Heart left ventricle (tissue), 16 donors: ENCODE data around the gene KDM1B. TPM values are rescaled to one million over a fixed set of nuclear protein-coding genes. Genes with fewer than 3 reads are reported as not detected.

Experiments
- ATAC-seq, 4 donors: fragments of 200-7000 bp; cut with Tn5 transposase; one replicate each; pipeline ENCODE4 v1.9.1; 2020 to 2022; ENCODE audit warnings: moderate library complexity in 4 of 4, mild to moderate bottlenecking in 3 of 4, moderate number of reproducible peaks in 1 of 4
- DNase-seq, 5 donors: peaks; one replicate each; pipeline ENCODE4 v3.0.0-alpha.2; 2020
- H3K27ac ChIP-seq, 12 donors: fragments of 200-600 bp; sonication (generic) in 4 of 12; one replicate each; pipeline versions ENCODE4 v1.5.0 to v1.8.0; 2016 to 2022; ENCODE audit warnings: mild to moderate bottlenecking in 2 of 12
- H3K27me3 ChIP-seq, 9 donors: fragments of 200-600 bp; sonication (generic) in 2 of 9; one replicate each; pipeline versions ENCODE4 v1.5.1 to v1.8.0; 2016 to 2022; ENCODE audit warnings: mild to moderate bottlenecking in 3 of 9
- H3K36me3 ChIP-seq, 9 donors: fragments of 200-600 bp; sonication (generic) in 2 of 9; one replicate each; pipeline versions ENCODE4 v1.5.0 to v1.8.0; 2018 to 2022; ENCODE audit warnings: mild to moderate bottlenecking in 2 of 9
- H3K4me1 ChIP-seq, 12 donors: fragments of 200-600 bp; sonication (generic) in 4 of 12; one replicate each; pipeline versions ENCODE4 v1.5.0 to v1.8.0; 2016 to 2022; ENCODE audit warnings: mild to moderate bottlenecking in 3 of 12
- H3K4me3 ChIP-seq, 12 donors: fragments of 200-600 bp; sonication (generic) in 4 of 12; one replicate each; pipeline versions ENCODE4 v1.5.0 to v1.8.0; 2017 to 2022; ENCODE audit warnings: mild to moderate bottlenecking in 9 of 12, moderate library complexity in 4 of 12
- H3K9me3 ChIP-seq, 12 donors: fragments of 200-600 bp; sonication (generic) in 4 of 12; one replicate each; pipeline versions ENCODE4 v1.5.0 to v1.8.0; 2016 to 2022; ENCODE audit warnings: mild to moderate bottlenecking in 1 of 12
- CTCF ChIP-seq, 12 donors: fragments of 200-600 bp; sonication (generic) in 4 of 12; IDR thresholded peaks; one replicate each; pipeline versions ENCODE4 v1.5.0 to v1.8.0; 2018 to 2022; ENCODE audit warnings: antibody characterized with exemption in 12 of 12, mild to moderate bottlenecking in 5 of 12
- POLR2A ChIP-seq, 2 donors: fragments of 450-650 bp; IDR thresholded peaks; one replicate each; pipeline ENCODE4 v1.6.1; 2017; ENCODE audit warnings: antibody characterized with exemption in 2 of 2, mild to moderate bottlenecking in 2 of 2, moderate library complexity in 2 of 2
- WGBS, 4 donors: extraction: QIAGEN DNeasy Blood & Tissue Kit in 2 of 4; methylation state at CpG; one replicate each; pipeline versions ENCODE4 v1.1.5 to v1.1.7; 2013 to 2018; 5-methylcytosine and 5-hydroxymethylcytosine counted together
- intact Hi-C, 10 donors: fragments of 100-400 bp; cut with DNase I; formaldehyde crosslinking; loops; one replicate each; pipeline versions ENCODE4 v1.11.1 to v1.14.2; 2022
- polyA plus RNA-seq, 2 donors: library from polyadenylated mRNA; stranded (reverse); fragments of 200-250 nt; gene quantifications; one replicate each; pipeline ENCODE4 v1.2.3, GENCODE V29; 2013
- total RNA-seq, 9 donors: library from RNA; depleted of rRNA in 2 of 9; stranded (reverse); fragments of >200 nt in 2 of 9; fragmentation: NEBNext Ultra II Directional in 3 of 9; extraction: Animal tissue kit (Norgen Biotek cat#: 25700) in 3 of 9; gene quantifications; one replicate each; pipeline versions ENCODE4 v1.1.0 to v1.2.4, GENCODE V29; 2016 to 2023
- donor health status: ischemic (EF 13 %, LVEDD 7.1; RV severe dilation, severe dysfunction).
- donor health status: healthy with polysubstance abuse.
- donor health status: DM: no; HTN: yes; CAD: no.
- donor health status: DM: no; HTN: no; CAD: no.
- donor health status: ischemic (EF 25% LVEDD 6.9; RV normal size, moderate dysfunction).
- donor health status: ischemic (EF 25% LVEDD 5.7; RV mildly dilated, moderate dysfunction).
- donor health status: healthy.
- donor health status: DM: yes; HTN: yes; CAD: no.
- donor health status: ischemic (EF 35%, LVEDD 5.7; RV mildly dilated, moderate dysfunction).
- donor health status: nonischemic (EF 11% LVEDD 7.7; RV severe dilation, severe dysfunction).
- donor health status: DM: yes; HTN: yes; CAD: no.
- donor health status: PGD.
- donor health status: ischemic (EF 29% LVEDD 5.4; RV normal size, mild dysfunction).
- donor health status: nonischemic (EF 23%, LVEDD 6.1; RV moderate dilation, normal function).

The KDM1B gene
- total and polyA plus RNA-seq, 11 donors, result 2.1 to 21.8 (median 13.6) TPM

- H3K4me3 ChIP-seq, result no peak overlapping the region
- WGBS, 4 donors, result 73 to 91% (median 80%) methylated on average over 12 of the region's 12 CpGs
- ATAC-seq (peak; percentile 73 to 82 (median 78)), DNase-seq (no peak)
- no peaks in the 10 kb centered on the region for H3K9me3 ChIP-seq
- H3K27me3 ChIP-seq, result no peaks in the 10 kb centered on the region
- TF ChIP-seq CTCF (IDR thresholded peaks at IDR 0.05) (no peak), POLR2A (IDR thresholded peaks at IDR 0.05) (no peak)
- H3K4me1 ChIP-seq, result peaks cover 0 to under 1% (median 0%) of the 10 kb centered on the region in 12 donors
- intact Hi-C loops, result no loop called here
- peak overlapping the region in 6 of 12 donors; percentile 42 to 70 (median 57) for H3K27ac ChIP-seq
- H3K36me3 ChIP-seq, result peaks cover 0 to 89% (median 61%) of the 10 kb centered on the region in 9 donors
These were observed 54.4 kb downstream of the KDM1B start for GRCh38 chr6:18209539-18210197.

GRCh38 chr6:18210707-18211106 lies 55.5 kb downstream of the KDM1B start:
- peaks cover 0 to 11% (median 0%) of the 10 kb centered on the region in 12 donors for H3K4me1 ChIP-seq
- DNase-seq (no peak), ATAC-seq (no peak)
- H3K9me3 ChIP-seq, result no peaks in the 10 kb centered on the region
- 86 to 95% (median 93%) methylated on average over 5 of the region's 5 CpGs for WGBS, 4 donors
- H3K36me3 ChIP-seq, result peaks cover 0 to 87% (median 66%) of the 10 kb centered on the region in 9 donors
- no peak overlapping the region for H3K4me3 ChIP-seq
- TF ChIP-seq CTCF (IDR thresholded peaks at IDR 0.05) (no peak), POLR2A (IDR thresholded peaks at IDR 0.05) (no peak)
- H3K27me3 ChIP-seq, result no peaks in the 10 kb centered on the region
- intact Hi-C loops, result no loop called here
- peak overlapping the region in 1 of 12 donors; percentile 55 for H3K27ac ChIP-seq

DNA sequence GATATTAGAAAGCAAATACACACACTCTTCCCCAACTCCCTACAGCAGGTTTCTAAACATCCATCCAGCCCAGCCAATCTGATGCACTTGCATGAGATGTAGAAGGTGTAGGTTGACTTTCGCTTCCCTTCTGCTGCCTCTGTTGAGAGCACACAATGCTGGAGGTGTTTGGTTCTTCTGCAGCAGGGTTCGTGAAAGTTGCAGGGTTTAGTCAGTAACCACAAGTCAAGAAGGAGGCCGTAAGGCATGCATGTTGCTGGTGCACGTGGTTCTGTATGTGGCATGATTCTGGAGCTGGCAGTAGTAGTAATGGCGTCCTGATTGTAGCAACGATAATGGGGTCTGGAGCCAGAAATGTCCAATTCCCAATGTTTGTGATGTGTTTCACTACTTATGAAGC lies 56.1 kb downstream of the KDM1B start:
- Histone ChIP-seq H3K4me3 (no peak overlapping the region), H3K36me3 (peaks cover 0 to 87% (median 68%) of the 10 kb centered on the region in 9 donors), H3K9me3 (no peaks in the 10 kb centered on the region), H3K4me1 (peaks cover 0 to 15% (median 0%) of the 10 kb centered on the region in 12 donors), H3K27ac (no peak overlapping the region), H3K27me3 (no peaks in the 10 kb centered on the region)
- DNase-seq (no peak), ATAC-seq (no peak)
- TF ChIP-seq POLR2A (IDR thresholded peaks at IDR 0.05), result no peak
- TF ChIP-seq CTCF (IDR thresholded peaks at IDR 0.05), result no peak
- intact Hi-C loops, result no loop called here
- WGBS, 4 donors, result 95 to 98% (median 96%) methylated on average over 6 of the region's 6 CpGs

GRCh38 chr6:18212231-18212630 lies 57.0 kb downstream of the KDM1B start:
- TF ChIP-seq POLR2A (IDR thresholded peaks at IDR 0.05), result no peak
- no peak for TF ChIP-seq CTCF (IDR thresholded peaks at IDR 0.05)
- Histone ChIP-seq H3K4me3 (no peak overlapping the region), H3K4me1 (peaks cover 0 to 15% (median 0%) of the 10 kb centered on the region in 12 donors), H3K36me3 (peaks cover 0 to 85% (median 70%) of the 10 kb centered on the region in 9 donors), H3K9me3 (no peaks in the 10 kb centered on the region), H3K27me3 (no peaks in the 10 kb centered on the region), H3K27ac (no peak overlapping the region)
- intact Hi-C loops, result no loop called here
- DNase-seq (no peak), ATAC-seq (no peak)
- WGBS, 4 donors, result 86 to 94% (median 87%) methylated on average over 4 of the region's 4 CpGs
